ENCODE results near the gene CTSF. TPM values are rescaled to one million over a fixed set of nuclear protein-coding genes. Genes with fewer than 3 reads are reported as not detected.
"Not testable (repeated sequence)": the region's sequence is repeated elsewhere in the genome, so short reads cannot be mapped to it uniquely, and the experiment has no call there.

CTSF gene
- total RNA-seq, 1 donor from 2014 or later: 59.3 TPM

DNA sequence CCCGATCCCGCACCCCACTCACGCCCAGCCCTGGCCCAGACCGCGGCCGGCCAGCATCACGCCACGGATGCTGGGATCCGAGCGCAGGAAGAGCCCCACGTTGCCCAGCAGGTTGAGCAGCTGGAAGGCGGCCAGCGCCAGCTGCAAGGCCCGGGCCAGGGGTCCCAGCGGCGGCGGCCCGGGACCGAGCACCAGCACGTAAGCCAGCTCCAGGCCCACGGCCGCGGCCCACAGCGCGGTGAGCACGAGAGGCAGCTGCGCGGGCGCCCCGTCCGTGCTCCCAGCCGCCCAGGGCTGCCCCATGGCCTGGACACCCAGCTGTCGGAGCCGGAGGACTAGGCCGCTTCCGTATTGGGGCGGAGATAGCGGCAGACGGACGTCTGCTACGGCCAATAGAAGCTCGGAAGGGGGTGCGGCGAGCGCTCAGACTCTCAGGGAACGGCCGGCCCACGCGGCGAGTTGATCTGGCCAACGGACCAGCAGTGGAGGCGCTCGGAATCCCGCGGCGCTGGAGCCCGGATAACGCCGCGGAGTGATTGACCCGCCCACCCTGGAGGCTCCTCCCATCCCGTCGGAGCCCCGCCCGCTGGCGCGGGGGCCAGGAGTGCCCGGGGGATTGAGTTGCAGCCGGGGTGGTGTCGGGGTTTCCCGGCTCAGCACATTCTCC lies 22.6 kb downstream of the CTSF start, which contains the start of gene ZDHHC24:
Gene ZDHHC24, minus strand, starts transcription at position 348 of the 667 bp plus-strand sequence. Its CDS starts 45 bp downstream, at position 303.
- intact Hi-C loops (cut with DNase I): no loop called here
- peak; percentile 99 for DNase-seq
- ATAC-seq (ENCODE audit: poor library complexity): peak; percentile 99

DNA sequence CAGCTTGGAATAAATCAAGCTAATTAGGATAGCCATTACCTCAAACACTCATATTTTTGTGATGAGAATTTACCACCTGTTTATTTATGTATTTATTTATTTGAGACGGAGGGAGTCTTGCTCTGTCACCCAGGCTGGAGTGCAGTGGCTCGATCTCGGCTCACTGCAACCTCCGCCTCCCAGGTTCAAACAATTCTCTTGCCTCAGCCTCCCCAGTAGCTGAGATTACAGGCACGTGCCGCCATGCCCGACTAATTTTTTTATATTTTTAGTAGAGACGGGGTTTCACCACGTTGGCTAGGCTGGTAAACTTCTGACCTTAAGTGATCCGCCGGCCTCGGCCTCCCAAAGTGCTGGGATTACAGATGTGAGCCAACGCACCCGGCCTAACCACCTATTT lies 23.5 kb downstream of the CTSF start:
- DNase-seq; intact Hi-C loops (cut with DNase I); ATAC-seq (ENCODE audit: poor library complexity): not testable (repeated sequence)

DNA sequence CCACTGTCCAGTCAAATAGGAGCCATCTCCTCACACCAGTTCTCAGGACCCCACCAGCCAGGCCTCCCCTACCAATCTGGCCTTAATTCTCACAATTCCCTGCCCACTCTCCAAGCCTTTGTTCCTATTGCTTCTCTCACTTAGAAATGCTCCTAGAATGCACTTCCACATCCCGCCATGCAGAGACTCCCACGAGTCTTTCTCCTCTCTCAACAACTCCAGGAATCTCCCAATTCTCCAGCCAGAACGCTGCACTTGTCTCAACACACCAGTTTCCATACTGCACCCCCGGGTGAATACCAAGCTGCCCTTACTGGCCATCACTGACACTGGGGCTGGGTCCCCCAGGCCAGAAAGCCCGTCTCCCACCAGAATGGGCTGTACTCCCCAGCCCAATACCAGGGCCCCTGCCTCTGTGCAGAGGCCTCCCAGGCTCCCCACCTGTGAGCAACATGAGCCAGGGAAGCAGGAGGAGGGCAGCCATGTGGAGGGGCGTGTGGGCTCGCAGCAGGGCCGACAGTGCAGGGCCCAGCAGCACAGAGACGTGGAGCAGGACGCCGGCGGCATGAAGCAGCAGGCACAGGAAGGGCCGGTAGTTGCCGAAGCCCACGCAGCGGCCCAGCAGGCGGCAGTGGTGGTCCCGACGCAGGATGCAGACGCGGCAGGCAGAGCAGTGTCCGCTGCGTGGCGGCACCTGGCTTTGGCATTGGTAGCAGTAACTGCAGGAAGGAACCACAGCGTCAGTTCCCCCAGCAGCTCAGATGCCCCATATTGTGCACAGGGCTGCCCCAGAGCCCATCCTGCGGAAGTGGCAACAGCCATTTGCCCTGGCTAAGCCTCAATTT lies 24.9 kb downstream of the CTSF start:
- peak; percentile 67 for DNase-seq
- intact Hi-C loops (cut with DNase I): no loop called here
- no peak for ATAC-seq (ENCODE audit: poor library complexity)

DNA sequence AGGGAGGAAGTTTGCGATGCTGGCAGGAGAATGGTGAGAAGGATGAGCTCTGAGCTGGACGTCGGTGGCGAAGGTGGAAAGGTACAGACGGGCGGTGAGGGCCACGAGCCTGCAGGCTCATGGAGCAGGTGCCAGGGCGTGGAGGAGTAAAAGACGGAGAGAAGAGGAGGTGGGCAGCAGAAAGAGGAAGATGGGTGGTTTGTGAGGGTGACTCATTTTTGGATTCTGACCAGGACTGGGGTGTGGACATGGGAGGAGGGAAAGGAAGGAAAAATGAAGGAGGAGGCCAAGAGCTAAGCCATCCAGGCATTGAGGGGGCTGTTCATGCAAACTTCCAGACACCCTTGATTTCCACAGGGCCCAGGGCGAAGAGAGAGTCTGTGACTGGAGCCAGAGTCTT lies 26.0 kb downstream of the CTSF start:
- intact Hi-C loops (cut with DNase I): no loop called here
- no peak for DNase-seq
- ATAC-seq (ENCODE audit: poor library complexity): no peak

DNA sequence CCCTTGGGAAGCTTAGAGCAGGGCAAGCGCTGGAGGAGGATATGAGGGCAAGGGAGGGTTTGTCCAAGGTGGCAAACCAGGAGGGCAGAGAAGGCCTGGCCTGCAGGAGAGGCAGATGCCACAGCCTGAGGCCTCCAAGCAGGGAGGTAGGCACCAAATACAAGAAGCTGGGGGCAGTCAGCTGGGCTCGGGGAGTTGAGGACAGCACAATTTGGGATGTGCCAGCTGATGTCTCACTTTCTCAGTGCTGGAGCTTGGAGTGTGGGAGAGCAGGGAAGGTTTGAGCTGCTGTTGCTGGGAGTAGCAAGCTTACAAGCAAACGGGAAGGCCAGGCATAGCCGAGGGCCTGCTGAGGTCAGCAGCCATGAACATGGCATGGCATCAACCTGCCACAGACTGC lies 26.5 kb downstream of the CTSF start:
- ATAC-seq (ENCODE audit: poor library complexity) (no peak), DNase-seq (no peak)
- intact Hi-C loops (cut with DNase I): no loop called here

DNA sequence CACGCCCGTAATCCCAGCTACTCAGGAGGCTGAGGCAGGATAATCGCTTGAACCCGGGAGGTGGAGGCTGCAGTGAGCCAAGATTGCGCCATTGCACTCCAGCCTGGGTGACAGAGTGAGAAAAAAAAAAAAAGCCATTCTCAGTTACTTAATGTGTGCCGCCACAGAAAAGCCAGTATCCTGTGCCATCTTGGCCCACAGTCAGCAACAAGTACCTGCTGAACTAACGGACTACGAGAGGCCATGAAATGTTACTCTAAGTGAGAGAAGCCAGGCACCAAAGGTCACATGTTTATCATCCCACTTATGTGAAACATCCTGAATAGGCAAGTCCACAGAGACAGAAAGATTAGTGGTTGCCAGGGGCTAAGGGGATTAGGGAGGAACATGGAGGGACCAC lies 27.8 kb downstream of the CTSF start:
- intact Hi-C loops (cut with DNase I); DNase-seq; ATAC-seq (ENCODE audit: poor library complexity): not testable (repeated sequence)

DNA sequence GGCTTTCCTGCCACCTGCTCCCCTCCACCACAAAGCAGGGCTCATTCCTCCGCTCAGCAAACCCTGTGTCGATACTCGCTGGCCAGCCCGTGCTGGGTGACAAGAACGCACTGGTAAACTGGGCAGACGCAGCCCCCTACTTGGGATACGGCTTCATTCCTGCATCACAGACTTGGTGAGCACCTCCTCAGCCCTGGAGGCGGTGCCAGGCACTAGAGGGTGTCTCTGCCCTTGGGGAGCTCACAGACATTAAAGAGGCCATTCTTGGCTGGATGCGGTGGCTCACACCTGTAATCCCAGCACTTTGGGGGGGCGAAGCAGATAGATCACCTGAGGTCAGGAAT lies 28.6 kb downstream of the CTSF start:
- intact Hi-C loops (cut with DNase I): no loop called here
- ATAC-seq (ENCODE audit: poor library complexity) (no peak), DNase-seq (no peak)

DNA sequence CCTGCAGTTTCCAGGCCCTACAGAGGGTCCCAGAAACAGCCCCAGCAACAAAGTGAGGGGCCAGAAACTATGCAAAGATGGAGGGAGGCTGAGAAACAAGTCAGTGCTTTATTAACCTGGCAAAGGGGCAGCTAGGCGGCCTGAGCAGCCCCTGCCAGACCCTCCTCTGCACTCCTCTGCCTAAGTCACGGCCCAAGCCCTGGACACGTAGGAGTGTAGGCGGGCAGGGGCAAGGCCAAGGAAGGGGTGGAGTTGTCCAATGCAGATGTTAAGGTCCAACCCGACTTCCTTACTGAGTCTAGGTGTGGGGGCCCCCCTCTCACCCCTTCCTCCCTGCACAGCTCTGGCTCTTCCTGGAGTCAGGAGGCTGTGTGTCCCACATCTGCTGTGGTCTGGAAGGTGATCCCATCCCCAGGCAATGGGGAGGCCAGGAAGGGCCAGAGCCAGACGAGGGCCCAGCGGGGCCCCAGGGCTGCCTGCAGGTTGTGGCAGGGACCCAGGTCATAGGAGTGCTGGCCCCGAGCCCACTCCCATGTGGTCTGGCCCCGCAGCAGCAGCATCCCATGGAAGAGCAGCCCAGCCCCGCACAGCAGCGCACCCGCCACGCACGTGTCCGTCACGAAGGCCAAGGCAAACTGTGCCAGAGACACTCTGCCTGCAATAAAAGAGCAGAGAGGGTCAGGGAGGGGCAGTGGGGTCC lies 29.1 kb downstream of the CTSF start:
- DNase-seq (no peak), ATAC-seq (ENCODE audit: poor library complexity) (no peak)
- intact Hi-C loops (cut with DNase I): no loop called here

DNA sequence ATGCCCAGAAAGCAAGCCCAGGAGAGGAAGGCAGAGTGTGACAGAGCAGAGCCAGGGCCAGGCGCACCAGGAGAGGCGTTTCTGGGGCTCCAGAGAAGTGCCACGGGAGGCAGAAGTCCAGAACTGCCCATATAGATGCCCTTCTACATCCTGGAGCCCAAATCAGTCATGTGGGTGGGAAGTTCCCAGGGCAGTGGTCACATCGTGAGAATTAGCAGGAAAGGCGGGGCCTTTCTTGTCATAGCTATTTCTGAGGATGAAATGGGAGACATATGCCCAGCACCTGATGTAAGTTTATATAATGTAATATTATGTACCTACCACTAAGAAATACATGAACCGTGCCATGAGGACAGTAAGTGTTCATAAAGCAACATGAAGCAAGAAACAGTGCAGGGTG lies 35.6 kb downstream of the CTSF start:
- DNase-seq (no peak), ATAC-seq (ENCODE audit: poor library complexity) (no peak)
- intact Hi-C loops (cut with DNase I): no loop called here

DNA sequence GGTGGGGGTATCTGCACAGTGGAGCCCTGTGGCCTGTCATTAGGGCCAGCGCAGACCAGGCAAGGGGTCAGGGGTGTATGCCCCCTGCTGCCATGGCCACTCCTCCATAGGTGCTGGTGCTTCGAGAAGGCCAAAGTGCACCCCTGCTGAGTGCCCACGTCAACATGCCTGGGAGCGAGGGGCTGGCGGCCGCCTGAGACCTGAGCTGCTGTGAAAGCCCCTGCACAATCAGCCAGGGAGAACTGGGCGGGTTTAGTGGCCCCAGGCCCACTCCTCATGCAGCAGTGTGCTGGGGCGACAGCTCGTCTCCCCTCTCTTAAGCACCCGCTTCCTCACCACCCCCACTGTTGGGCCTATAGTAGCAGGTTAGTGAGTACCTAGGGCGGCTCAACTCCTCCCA lies 36.6 kb downstream of the CTSF start:
- DNase-seq: no peak
- intact Hi-C loops (cut with DNase I): no loop called here
- no peak for ATAC-seq (ENCODE audit: poor library complexity)

DNA sequence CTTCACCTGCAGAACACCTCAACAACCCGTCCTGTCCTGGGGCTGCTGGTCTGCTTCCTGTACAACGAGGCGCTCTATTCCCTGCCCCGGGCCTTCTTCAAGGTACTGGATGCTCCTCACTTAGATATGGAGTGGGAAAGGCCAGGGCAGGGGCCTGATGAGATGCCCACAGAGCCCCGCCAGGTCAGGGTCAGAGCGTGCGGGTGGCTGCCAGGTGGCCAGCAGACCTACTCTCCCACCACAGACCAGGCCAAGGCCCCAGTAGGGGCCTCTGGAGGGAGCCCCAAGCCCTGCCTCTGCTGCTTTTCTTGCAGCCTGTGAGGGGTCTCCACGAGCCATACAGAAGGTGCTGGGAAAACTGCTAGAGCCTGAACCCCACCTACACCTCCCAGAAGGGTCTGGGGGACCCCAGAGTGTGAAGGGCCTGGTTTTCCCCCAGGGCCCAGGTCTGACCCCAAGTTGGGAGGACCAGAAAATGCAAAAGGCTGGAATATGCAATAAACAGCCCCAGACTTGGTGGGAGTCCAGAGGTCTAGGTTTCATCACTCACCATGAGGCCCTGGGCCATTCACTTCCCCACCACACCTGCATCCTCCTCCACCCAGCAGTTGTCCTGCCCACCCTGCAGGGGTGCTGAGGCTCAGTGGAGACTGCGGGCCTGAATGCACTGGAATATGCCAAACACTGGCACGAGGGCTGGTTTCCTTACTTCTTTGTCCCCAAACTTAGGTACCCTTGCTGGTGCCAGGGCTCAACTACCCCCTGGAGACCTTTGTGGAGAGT lies 37.3 kb downstream of the CTSF start:
- intact Hi-C loops (cut with DNase I): no loop called here
- ATAC-seq (ENCODE audit: poor library complexity): no peak
- no peak for DNase-seq

DNA sequence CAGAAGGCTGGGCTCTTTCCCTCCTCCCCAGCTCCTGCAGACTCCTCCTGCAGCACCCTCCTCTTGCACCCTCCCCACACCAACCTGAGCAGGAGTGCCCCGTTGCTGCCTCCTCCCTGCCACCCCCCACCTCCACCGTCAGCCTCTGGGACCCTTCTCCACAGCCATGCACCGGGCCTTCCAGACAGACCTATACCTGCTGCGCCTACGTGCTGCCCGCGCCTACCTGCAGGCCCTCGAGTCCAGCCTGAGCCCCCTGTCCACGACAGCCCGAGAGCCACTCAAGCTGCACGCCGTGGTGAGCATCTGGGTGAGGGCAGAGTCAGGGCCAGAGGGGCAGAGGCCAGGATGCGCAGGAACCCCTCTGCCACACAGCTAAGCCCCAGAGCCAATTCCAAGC lies 38.8 kb downstream of the CTSF start:
- intact Hi-C loops (cut with DNase I): no loop called here
- no peak for ATAC-seq (ENCODE audit: poor library complexity)
- DNase-seq: no peak

DNA sequence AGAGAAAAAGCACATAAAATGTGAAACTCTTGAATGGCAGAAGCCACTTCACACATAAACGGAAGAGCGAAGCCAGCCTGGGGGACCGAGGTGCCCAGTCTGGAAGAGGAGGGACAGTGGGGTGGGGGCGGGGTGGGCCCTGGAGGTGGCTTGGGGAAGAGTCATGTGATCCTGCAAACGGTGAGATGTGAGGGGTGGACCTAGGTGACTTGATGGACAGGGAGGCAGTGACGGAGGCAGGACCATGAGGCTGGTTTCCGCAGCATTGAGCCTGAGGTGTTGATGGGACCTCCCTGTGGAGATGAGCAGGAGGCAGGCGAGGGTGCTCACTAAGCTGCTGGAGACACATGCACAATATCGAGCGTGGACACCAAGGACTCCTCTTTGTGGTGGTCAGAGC lies 39.3 kb downstream of the CTSF start:
- no peak for DNase-seq
- ATAC-seq (ENCODE audit: poor library complexity): no peak
- intact Hi-C loops (cut with DNase I): no loop called here

DNA sequence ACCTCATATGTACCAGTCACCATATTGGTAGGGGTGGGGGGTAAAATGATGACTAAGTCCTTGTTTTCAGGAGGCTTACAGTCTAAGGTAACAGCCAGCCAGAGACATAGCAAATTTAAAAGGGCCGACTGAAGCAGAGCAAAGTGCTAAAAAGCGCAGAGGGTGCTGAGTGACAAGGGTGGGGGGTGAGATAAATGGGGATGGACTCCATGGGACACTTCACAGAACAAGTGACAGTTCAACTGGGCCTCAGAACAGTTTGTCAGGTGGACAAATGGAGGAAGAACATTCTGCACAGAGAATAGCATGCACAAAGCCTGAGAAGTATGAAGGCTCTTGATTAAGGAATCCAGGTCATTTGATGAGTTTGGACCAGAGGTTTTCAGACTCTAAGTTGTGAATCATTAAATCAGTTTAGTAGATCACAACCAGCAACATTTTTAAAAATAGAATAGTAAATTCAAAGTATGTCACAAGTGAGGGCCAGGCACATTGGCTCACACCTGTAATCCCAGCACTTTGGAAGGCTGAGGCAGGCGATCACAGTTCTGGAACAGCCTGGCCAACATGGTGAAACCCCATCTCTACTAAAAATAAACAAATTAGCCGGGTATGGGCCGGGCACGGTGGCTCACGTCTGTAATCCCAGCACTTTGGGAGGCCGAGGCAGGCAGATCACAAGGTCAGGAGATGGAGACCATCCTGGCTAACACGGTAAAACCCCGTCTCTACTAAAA lies 43.9 kb downstream of the CTSF start:
- no peak for DNase-seq
- ATAC-seq (ENCODE audit: poor library complexity): peak; percentile 48
- intact Hi-C loops (cut with DNase I): no loop called here

DNA sequence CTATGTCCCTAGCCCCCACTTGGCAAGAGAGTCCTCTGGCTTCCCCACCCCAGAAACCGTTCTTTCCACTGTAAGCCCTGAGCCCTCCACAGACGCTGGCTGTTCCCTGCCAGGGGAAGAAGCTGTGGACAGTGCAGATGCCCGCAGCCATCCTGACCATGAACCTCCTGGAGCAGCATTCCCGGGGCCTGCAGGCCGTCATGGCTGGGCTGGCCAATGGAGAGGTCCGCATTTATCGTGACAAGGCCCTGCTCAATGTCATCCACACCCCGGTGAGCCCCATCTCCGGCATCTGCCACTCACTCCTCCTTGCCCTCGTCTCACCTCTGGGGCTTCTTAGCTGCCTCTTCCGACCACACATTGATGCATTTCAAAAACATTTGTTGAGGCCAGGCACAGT lies 44.8 kb downstream of the CTSF start:
- DNase-seq (peak; percentile 72), ATAC-seq (ENCODE audit: poor library complexity) (peak; percentile 90)
- intact Hi-C loops (cut with DNase I): no loop called here

Measured in Right ventricle myocardium superior (tissue), 1 donor.